ENCODE measurements around the gene ID3. TPM values are rescaled to one million over a fixed set of nuclear protein-coding genes. Genes with fewer than 3 reads are reported as not detected.

Gene ID3, protein sequence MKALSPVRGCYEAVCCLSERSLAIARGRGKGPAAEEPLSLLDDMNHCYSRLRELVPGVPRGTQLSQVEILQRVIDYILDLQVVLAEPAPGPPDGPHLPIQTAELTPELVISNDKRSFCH
- total RNA-seq: 10 to 100 TPM in 1 of 2 donors, 1 to 10 TPM in 1; 8.6 to 10.7 TPM
- total RNA-seq: 42.3 to 60.8 reads per million in 2 donors

DNA sequence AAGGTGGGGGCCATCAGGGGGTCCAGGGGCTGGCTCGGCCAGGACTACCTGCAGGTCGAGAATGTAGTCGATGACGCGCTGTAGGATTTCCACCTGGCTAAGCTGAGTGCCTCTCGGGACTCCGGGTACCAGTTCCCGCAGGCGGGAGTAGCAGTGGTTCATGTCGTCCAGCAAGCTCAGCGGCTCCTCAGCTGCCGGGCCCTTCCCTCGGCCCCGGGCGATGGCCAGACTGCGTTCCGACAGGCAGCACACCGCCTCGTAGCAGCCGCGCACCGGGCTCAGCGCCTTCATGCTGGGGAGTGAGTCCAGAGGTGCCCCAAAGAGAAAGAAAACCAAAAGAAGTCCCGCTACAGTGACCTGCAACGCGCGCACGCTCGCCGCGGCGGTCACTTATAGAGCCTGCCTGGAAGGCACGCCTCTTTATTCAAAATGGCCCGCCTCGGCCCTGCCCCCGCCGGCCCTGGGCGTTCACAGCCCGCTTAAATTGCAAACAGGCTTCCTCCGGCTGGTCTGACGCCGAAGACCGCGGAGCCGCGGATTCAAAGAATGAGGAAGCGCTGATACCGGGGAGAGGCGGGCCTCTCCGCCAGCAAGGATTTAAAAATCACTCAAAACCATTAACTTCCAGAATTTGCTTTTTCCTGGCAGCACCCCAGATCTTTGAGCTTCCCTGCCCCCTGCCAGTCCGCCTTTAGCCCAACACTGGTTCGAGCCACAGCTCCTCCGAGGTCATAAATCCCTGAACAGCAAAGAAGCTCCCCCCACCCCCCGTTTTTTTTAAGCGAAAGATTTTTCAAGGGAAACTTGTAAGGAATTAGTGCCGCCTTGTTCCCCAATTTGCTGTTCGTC lies at the start of gene ID3:
Gene ID3 (minus strand): TSS at position 366 of the 849 bp plus-strand sequence. CDS start 75 bp downstream, at position 291.
- peak within 1 kb of the TSS; percentile 90 for H3K27ac Mint-ChIP-seq
- DNase-seq: peak; percentile 73 to 88 (median 84)
- peak within 1 kb of the TSS; percentile 94 for H3K4me3 Mint-ChIP-seq
- ATAC-seq: peak; percentile 71
- H3K36me3 Mint-ChIP-seq (ENCODE audit: low read depth): no peaks in the 10 kb centered on the region
- H3K4me1 Mint-ChIP-seq: peaks cover 44% of the 10 kb centered on the region
- no peaks in the 10 kb centered on the region for H3K27me3 Mint-ChIP-seq
- H3K9me3 ChIP-seq (ENCODE audit: control insufficient read depth, low read length, poor library complexity, severe bottlenecking): no peaks in the 10 kb centered on the region

DNA sequence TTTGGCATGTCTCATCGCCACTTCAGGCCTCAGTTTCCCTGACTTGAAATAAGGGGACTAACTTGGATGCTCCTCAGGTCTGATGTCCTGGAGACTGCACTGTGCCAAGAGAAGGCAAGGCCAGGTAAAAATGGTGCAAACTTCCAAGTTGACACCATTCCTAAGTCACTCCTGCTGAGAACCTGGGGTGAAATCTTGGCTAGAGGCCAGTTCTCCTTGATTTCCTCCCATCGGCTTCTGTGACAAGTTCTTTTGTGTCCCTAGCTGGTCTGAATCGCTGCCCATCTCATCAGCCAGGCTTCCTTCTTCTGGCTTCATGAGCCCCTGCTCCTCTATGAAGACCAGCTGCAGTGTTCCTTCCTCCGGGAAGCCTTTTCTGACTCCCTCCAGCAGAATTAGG lies 48.6 kb upstream of the ID3 start:
- H3K4me1 Mint-ChIP-seq: peaks cover 45% of the 10 kb centered on the region
- ATAC-seq: no peak

DNA sequence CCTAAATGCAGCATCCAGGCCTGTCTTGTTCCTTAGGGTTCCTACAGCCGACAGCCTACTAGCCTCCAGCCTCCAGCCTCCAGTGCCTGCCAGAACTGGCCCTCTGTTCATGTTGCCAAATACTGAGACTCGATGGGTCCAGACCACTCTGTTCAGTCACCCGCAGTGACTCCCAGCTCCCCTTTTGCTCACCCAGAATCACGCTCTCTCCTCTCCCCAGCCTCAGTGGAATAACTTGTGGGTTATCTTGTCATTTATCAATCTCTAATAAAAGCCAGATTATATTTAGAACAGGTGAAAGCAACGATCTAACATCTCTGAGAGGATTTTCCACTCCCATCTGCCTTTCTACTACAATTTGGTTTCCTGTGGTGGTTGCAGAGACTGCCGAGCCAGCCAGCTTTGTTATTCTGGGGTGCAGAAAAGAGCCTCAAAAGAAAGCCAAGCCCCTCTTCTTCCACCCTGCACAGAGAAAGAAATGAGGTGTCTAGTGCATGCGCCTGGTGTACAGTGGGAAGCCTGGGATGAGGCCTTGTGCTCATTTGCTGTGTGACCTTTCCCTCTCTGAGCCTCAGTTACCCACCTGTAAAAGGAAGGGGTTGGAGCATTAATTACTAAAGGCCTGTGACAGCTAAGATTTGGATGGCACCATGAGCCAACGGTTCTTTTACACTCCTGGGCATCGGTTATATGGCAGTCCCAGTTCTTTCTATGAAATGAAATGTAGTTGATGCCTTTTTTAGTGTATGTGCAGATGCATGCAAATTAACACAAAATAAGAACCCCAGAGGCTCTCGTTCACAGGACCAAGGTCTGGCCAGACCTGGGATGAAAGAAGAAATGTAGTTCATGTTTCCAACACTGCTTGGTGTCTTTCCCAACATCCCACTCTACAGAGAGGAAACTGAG lies 42.9 kb upstream of the ID3 start:
- no peaks in the 10 kb centered on the region for H3K36me3 Mint-ChIP-seq (ENCODE audit: low read depth)
- H3K27me3 Mint-ChIP-seq: no peaks in the 10 kb centered on the region
- H3K9me3 ChIP-seq (ENCODE audit: control insufficient read depth, low read length, poor library complexity, severe bottlenecking): no peaks in the 10 kb centered on the region
- DNase-seq: no peak
- peak; percentile 70 for ATAC-seq
- peak overlapping the region; percentile 94 for H3K4me3 Mint-ChIP-seq
- H3K4me1 Mint-ChIP-seq: peaks cover 43% of the 10 kb centered on the region
- H3K27ac Mint-ChIP-seq: peak overlapping the region; percentile 97

More for the DNA sequence above, 48.6 kb upstream of the ID3 start:
- Mint-ChIP-seq H3K36me3 (ENCODE audit: low read depth) (no peaks in the 10 kb centered on the region), H3K27me3 (no peaks in the 10 kb centered on the region), H3K27ac (peak overlapping the region; percentile 82), H3K4me3 (no peak overlapping the region)
- H3K9me3 ChIP-seq (ENCODE audit: control insufficient read depth, low read length, poor library complexity, severe bottlenecking): no peaks in the 10 kb centered on the region
- no peak for DNase-seq

DNA sequence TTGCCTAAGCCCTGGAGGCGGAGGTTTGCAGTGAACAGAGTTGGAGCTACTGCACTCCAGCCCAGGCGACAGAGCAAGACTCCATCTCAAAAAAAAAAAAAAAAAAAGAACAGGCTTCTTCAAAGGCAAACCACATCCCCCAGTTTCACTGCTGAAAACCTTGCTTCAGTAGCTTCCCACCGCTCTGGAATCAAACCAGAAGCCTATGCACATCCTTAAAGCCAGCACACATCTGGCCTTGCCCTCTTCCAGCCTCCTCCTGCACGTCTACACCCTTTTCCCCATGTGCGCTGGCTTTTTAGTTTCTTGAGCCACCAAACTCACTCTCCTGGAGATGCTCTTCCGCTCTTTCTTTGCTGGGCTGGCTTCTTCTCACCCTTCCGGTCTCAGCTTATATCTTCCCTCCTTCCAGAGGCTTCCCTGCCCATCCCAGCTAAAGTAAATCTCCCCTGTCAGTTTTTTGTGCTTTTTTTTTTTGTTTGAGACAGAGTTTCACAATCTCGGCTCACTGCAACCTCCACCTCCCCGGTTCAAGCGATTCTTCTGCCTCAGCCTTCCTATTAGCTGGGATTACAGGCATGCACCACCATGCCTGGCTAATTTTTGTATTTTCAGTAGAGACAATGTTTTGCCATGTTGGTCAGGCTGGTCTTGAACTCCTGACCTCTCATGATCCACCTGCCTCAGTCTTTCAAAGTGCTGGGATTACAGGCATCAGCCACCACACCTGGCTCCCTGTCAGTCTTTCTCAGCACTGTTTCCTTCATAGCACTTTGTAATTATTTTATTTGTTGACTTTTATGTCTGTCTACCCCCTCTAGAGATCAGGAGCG lies 42.0 kb upstream of the ID3 start:
- ATAC-seq: peak; percentile 72
- Mint-ChIP-seq H3K36me3 (ENCODE audit: low read depth) (no peaks in the 10 kb centered on the region), H3K27ac (peak overlapping the region; percentile 97), H3K4me1 (peaks cover 44% of the 10 kb centered on the region), H3K4me3 (peak overlapping the region; percentile 94), H3K27me3 (no peaks in the 10 kb centered on the region)
- DNase-seq: no peak
- no peaks in the 10 kb centered on the region for H3K9me3 ChIP-seq (ENCODE audit: control insufficient read depth, low read length, poor library complexity, severe bottlenecking)

DNA sequence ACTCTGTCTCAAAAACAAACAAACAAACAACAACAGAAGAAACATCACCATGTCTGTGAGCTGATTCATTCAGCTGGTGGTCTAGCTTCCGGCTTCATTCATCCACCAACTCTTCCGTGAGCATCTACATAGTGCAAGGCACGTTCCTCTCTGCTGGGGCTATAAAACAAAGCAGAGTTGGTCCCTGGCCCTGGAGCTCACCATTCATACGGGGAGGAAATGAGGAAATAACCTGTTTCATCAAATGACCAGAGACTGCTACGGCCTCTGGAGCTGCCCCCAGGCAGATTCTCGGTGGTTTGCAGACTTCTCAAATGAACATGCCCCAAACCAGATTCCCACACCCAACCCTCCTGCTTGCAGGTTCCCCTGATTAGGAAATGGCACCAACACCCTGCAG lies 41.0 kb upstream of the ID3 start:
- no peaks in the 10 kb centered on the region for H3K27me3 Mint-ChIP-seq
- peaks cover 47% of the 10 kb centered on the region for H3K4me1 Mint-ChIP-seq
- peak overlapping the region; percentile 94 for H3K4me3 Mint-ChIP-seq

DNA sequence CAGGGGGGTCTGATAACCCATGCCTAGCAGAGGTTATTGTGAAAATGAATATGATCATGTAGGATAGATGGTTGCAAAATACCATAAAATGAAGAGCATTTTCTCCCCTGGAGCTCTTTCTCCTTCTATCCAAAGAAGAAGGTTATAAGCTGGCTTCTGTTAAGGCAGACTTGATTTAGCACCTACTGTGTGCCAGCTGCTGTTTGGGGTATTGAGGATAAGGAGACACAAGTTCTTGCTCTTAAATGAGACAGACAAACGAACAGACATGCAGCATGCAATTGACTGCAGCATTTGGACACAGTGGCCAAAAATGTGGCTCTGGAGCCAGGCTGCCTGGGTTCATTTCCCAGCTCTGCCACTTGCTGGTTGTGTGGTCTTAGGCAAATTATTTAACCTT lies 39.8 kb upstream of the ID3 start:
- Mint-ChIP-seq H3K4me1 (peaks cover 49% of the 10 kb centered on the region), H3K4me3 (no peak overlapping the region), H3K36me3 (ENCODE audit: low read depth) (no peaks in the 10 kb centered on the region), H3K27ac (peak overlapping the region; percentile 34), H3K27me3 (no peaks in the 10 kb centered on the region)
- no peaks in the 10 kb centered on the region for H3K9me3 ChIP-seq (ENCODE audit: control insufficient read depth, low read length, poor library complexity, severe bottlenecking)
- no peak for ATAC-seq
- no peak for DNase-seq

More for the DNA sequence above, 41.0 kb upstream of the ID3 start:
- ATAC-seq (no peak), DNase-seq (no peak)
- H3K36me3 Mint-ChIP-seq (ENCODE audit: low read depth): no peaks in the 10 kb centered on the region
- H3K27ac Mint-ChIP-seq: peak overlapping the region; percentile 97
- H3K9me3 ChIP-seq (ENCODE audit: control insufficient read depth, low read length, poor library complexity, severe bottlenecking): no peaks in the 10 kb centered on the region

DNA sequence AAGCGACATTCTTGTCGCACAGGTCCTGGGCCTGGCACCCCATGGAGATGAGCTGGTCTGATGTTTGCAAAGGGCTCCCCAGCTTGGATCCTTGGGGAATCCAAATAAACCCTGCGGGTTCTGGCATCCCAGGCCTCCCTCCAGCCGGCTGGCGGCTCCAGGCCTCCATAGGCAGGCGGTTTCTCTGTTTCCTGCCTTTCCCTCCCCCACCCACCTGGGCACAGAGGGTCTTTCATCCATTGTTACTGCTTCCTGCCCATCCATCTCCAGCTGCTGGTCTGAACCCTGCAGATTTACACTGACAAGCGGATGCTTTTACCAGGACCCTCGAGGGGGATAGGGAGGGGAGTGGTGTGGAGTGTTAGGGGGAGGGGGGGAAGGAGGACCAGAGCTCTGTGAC lies 39.1 kb upstream of the ID3 start:
- Mint-ChIP-seq H3K27ac (peak overlapping the region; percentile 79), H3K4me1 (peaks cover 49% of the 10 kb centered on the region), H3K27me3 (no peaks in the 10 kb centered on the region), H3K4me3 (no peak overlapping the region), H3K36me3 (ENCODE audit: low read depth) (no peaks in the 10 kb centered on the region)
- H3K9me3 ChIP-seq (ENCODE audit: control insufficient read depth, low read length, poor library complexity, severe bottlenecking): no peaks in the 10 kb centered on the region
- DNase-seq (no peak), ATAC-seq (no peak)

DNA sequence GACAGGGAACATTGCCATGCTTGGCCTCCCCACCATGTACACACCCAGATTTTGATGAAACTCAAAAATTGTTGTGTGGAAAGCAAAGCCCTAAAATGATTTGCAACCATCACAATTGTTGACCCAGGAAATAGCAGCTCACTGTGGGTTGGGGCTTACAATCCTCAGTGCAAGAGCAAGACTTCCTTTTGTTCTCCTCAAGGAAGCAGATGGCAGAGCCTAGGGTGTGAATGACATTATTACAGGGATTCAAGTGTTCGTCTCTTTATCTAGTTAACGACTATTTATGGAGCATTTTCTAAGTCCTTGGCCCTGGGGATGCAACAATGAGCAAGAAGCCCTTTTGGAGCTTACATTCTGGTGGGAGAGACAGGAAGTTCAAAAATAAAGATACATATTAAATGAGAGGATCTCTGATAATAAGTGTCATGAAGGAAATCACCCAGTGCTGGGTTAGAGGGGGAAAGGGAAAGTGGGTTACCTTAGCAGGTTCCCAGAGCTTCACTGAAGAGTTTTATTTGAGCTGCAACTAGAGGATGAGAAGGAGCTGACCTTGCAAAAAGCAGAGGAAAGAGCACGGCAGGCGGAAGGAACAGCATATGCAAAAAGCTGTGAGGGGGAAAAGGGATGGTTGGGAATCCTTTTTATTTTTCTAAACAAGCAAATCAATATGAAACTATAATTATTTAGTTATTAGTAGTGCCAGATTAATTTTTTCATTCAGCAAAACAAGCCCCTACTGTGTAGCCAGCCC lies 38.5 kb upstream of the ID3 start:
- no peak for ATAC-seq
- H3K9me3 ChIP-seq (ENCODE audit: control insufficient read depth, low read length, poor library complexity, severe bottlenecking): no peaks in the 10 kb centered on the region
- peak overlapping the region; percentile 75 for H3K4me3 Mint-ChIP-seq

DNA sequence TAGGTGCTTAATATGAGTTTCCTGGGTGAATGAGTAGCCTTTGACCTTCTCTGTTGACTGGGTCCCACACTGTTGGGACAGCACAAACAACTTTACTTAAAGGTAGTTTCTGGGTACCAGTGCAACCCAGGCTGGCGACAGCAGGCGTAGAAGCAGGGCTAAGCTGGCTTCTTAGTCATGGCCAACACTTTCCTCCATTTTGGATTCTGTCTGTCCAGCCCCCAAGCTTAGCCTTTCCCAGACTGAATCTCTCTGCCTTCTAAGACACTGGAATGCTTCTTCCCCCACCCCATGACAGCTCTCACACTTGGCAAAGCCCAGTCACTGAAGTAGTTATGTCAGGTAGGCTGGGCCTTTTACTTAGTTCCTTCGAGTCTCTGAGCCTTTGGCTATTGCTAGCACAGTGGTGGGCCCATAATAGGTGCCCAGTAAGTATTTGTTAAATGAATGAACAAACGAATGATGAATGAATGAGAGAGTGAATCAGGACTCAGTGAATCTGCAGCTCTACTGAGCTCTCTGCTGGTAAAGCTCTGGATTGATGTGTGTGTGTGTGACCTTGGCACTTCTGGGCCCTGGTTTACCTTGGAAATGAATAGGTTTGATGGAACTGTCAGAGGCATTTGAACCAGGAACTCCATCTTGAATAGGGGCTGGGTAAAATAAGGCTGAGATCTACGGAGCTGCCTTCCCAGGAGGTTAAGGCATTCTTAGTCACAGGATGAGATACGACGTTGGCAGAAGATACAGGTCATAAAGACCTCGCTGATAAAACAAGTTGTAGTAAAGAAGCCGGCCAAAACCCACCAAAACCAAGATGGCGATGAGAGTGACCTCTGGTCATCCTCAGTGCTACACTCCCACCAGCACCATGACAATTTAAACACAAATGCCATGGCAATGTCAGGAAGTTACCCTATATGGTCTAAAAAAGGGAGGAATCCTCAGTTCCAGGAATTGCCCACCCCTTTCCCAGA lies 37.4 kb upstream of the ID3 start:
- no peaks in the 10 kb centered on the region for H3K9me3 ChIP-seq (ENCODE audit: control insufficient read depth, low read length, poor library complexity, severe bottlenecking)
- no peak for DNase-seq
- no peak for ATAC-seq
- Mint-ChIP-seq H3K27me3 (no peaks in the 10 kb centered on the region), H3K4me1 (peaks cover 48% of the 10 kb centered on the region), H3K4me3 (peak overlapping the region; percentile 31), H3K36me3 (ENCODE audit: low read depth) (no peaks in the 10 kb centered on the region), H3K27ac (peak overlapping the region; percentile 79)

More for the DNA sequence above, 38.5 kb upstream of the ID3 start:
- H3K4me1 Mint-ChIP-seq: peaks cover 48% of the 10 kb centered on the region
- peak overlapping the region; percentile 79 for H3K27ac Mint-ChIP-seq
- no peaks in the 10 kb centered on the region for H3K27me3 Mint-ChIP-seq
- no peak for DNase-seq
- H3K36me3 Mint-ChIP-seq (ENCODE audit: low read depth): no peaks in the 10 kb centered on the region

DNA sequence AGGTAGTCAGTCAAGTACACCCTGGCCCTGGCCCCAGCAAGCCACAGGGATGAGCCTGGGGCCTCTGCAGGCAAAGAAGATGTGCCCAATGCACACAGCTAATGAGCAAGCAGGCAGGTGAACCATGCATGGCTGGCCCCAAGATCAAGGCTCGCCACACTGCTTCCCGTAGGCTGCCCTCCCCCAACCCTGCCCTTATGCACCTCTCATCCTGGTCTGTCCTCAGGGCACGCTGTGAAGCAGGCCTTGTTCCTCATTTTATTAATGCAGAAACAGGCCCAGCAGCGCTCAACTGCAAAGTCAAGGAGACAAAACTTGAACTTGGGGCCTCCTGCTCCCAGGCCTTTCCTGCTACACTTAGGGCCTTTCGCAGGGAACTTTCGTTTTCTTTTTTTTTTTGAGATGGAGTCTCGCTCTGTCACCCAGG lies 35.6 kb upstream of the ID3 start:
- no peaks in the 10 kb centered on the region for H3K36me3 Mint-ChIP-seq (ENCODE audit: low read depth)
- no peaks in the 10 kb centered on the region for H3K9me3 ChIP-seq (ENCODE audit: control insufficient read depth, low read length, poor library complexity, severe bottlenecking)
- H3K27ac Mint-ChIP-seq: peak overlapping the region; percentile 84
- no peaks in the 10 kb centered on the region for H3K27me3 Mint-ChIP-seq
- peak overlapping the region; percentile 49 for H3K4me3 Mint-ChIP-seq
- H3K4me1 Mint-ChIP-seq: peaks cover 41% of the 10 kb centered on the region
- ATAC-seq: peak; percentile 49
- no peak for DNase-seq
